Stimulated activated memory B cell treated with anti-CD40 and anti-IgM and Interleukin-4, amounts not matched to agents 10 μg/mL and 1 μg/mL and 100 μg/mL, for 72 hours (primary cell): ENCODE data around the gene IGF2BP2.
"Not testable (repeated sequence)": the region's sequence is repeated elsewhere in the genome, so short reads cannot be mapped to it uniquely, and the experiment has no call there.

Source experiments
- ATAC-seq: fragments of 150-1000 bp; cut with Tn5 transposase; 2 replicates; pipeline ENCODE4 v1.10.0; 2021
- H3K27ac Mint-ChIP-seq: one replicate; pipeline ENCODE4 v1.8.0; 2022; ENCODE audit warnings: mild to moderate bottlenecking, mixed read lengths
- H3K27me3 Mint-ChIP-seq: one replicate; pipeline ENCODE4 v1.8.0; 2022; ENCODE audit warnings: mixed read lengths
- H3K36me3 Mint-ChIP-seq: one replicate; pipeline ENCODE4 v1.8.0; 2022; ENCODE audit warnings: mixed read lengths
- H3K4me1 Mint-ChIP-seq: one replicate; pipeline ENCODE4 v1.8.0; 2022; ENCODE audit warnings: mixed read lengths
- H3K4me3 Mint-ChIP-seq: one replicate; pipeline ENCODE4 v1.8.0; 2022; ENCODE audit warnings: mild to moderate bottlenecking, moderate library complexity, mixed read lengths
- H3K9me3 Mint-ChIP-seq: one replicate; pipeline ENCODE4 v1.8.0; 2022; ENCODE audit warnings: mixed read lengths

The IGF2BP2 gene

DNA sequence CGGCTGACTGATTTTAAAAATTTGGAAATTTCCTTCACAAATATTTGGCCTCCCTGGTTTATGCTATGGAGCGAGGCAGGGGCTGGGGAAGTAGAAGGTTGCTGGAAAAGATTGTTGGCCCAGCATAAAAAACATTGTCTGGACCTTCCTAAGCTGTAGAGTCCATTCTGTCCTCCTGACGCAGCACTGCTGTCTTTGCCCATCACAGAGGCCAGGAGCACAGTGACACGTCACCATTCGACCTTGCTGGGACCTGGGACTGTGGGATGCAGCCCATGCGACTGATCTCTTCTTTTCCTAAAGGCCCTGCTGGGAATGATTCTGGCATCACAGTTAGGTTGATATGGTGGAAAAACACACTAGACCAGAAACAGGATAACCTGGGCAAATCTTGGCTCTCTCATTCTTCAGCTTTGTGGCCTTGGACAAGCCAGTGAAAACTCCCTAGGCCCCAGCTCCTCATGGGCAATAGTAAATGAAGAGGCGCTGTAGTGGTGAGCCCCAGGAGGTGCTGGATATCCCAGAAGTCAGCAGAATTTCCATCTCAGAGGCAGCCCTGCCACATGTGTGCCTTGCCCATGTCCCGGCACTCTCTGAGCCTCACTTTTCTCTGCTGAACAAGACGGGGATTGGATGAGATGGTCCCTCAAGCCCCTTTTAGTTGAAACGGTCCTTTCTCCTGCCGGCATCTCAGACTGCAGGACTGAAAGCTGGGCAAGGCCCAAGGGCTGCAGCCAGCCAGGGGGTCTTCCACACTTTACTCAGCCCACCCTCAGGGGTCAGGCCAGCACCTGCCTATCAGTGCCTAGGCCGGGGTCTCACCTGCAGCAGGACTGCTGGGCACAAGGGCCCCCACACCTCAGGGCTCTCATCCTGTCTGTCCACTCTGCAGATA, 169.2 kb downstream of the IGF2BP2 start:
- Mint-ChIP-seq H3K27me3 (peaks cover 28% of the 10 kb centered on the region), H3K4me3 (no peak overlapping the region), H3K36me3 (no peaks in the 10 kb centered on the region), H3K4me1 (no peaks in the 10 kb centered on the region), H3K9me3 (no peaks in the 10 kb centered on the region), H3K27ac (no peak overlapping the region)
- ATAC-seq: no peak

DNA sequence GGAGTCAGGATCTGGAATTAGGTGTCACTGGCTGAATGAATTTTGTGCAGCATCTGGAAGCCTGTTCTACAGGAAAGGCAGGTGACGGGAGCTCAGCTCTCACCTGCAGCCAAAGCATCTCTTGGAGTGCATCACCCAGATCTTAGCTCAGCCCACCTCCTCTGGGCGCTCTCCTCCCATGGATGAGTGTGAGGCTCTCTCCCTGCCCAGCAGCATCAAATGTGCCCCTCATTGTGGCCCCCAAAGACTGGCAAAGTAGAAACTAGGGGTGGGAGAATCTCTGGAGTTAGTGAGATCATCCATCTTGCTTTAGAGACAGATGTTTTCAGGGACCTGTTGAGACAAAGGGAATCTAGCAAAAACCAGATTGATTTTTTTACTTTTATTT, 170.1 kb downstream of the IGF2BP2 start:
- Mint-ChIP-seq H3K4me1 (no peaks in the 10 kb centered on the region), H3K27me3 (peaks cover 28% of the 10 kb centered on the region), H3K27ac (no peak overlapping the region), H3K4me3 (no peak overlapping the region), H3K9me3 (no peaks in the 10 kb centered on the region), H3K36me3 (no peaks in the 10 kb centered on the region)
- no peak for ATAC-seq

DNA sequence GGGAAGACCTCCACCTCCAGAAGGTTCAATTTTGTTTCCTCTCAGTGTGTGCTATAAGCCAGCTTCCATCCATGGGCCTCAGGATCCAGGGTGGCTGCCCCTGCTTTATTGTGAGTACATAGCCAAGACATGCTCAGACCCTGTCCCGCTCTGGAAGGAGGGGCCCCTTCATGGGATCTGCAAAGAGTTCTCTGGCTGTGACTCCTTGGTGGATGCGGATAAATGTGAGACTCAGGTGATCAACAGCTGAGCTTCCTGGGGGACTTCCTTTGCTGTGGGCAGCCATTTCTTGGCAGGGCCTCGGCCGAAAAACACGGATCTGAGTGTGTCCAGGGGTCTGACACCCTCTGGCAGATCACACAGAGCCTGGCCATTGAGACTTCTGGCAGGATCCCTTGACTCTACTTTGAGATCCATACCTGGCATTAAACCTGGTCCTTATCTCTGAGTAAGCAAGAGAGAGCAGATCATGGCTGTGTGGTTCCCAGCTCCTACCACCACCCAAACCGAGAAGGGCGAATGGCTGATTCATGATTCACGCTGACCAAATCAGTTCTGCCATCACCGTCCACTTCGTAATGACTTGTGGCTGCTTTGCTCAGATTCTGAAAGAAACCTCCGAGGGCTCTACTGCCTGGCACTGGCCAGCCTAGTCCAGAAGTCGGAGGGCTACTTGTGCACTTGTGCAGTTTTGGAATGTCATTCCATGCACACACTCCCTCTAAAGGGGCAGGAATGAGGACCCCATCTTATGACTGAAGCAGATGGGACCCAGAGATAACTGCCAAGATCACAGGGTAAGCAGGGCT, 170.7 kb downstream of the IGF2BP2 start:
- H3K4me3 Mint-ChIP-seq: no peak overlapping the region
- H3K4me1 Mint-ChIP-seq: no peaks in the 10 kb centered on the region
- H3K9me3 Mint-ChIP-seq: no peaks in the 10 kb centered on the region
- no peak for ATAC-seq
- peaks cover 24% of the 10 kb centered on the region for H3K27me3 Mint-ChIP-seq
- H3K27ac Mint-ChIP-seq: no peak overlapping the region
- H3K36me3 Mint-ChIP-seq: no peaks in the 10 kb centered on the region

DNA sequence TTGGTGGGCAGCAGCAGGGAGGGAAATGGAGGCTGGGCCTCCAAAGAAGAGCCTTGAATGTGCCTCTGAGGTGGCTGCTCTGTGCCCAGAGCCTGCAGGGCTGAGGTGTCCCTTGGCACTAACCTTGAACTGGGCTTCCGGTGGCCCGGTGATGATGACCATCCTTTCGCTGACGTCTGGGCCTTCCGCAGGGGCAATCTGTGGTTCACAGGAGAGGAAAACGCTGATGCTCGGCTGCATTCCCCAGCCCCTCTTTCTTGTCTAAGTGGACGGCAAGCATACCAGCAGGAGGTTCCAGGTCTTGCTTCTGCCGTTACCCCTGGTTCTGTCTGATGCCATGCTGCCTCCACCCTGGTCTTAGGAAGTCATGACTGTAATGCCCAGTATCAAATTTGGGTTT, 172.9 kb downstream of the IGF2BP2 start:
- Mint-ChIP-seq H3K4me1 (peaks cover 8% of the 10 kb centered on the region), H3K9me3 (no peaks in the 10 kb centered on the region), H3K36me3 (no peaks in the 10 kb centered on the region), H3K4me3 (no peak overlapping the region), H3K27me3 (peaks cover 17% of the 10 kb centered on the region), H3K27ac (no peak overlapping the region)
- no peak for ATAC-seq

DNA sequence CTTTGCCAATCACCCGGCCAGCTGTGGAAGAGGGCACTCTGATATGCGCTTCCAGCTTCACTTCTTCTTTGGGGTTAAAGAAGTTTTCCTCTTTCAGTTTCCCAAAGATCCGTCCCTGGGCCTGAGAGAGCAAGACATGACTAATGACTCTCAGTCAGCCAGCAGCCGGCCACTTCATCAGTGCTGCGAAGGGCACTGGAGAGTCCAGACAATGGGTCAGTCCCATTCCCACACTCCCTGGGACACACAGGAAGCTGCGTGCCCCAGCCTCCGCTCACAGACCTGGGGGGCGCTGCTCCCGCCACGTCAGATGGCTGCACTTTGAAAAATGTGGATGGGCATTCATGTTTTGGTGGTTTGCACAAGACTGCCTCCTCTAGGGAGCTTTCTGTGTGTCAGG, 175.4 kb downstream of the IGF2BP2 start:
- Mint-ChIP-seq H3K27ac (no peak overlapping the region), H3K27me3 (peaks cover 34% of the 10 kb centered on the region), H3K9me3 (no peaks in the 10 kb centered on the region), H3K36me3 (no peaks in the 10 kb centered on the region), H3K4me1 (peaks cover 19% of the 10 kb centered on the region), H3K4me3 (no peak overlapping the region)
- no peak for ATAC-seq

DNA sequence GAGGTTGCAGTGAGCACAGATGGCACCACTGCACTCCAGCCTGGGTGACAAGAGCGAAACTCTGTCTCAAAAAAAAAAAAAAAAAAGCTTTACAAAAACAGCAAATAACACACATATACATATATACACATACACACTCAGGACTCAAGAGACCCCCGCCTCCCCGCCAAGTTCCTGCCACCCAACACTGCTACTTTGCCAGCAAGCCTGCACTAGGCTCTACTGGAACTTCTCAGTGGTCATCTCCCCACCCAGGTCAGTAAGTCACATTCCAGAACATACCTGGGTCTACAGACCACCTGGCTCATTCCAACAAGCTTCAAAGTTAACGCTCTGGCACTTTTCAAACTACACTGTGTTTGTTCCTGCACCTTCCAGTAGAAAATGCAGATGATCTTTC, 176.4 kb downstream of the IGF2BP2 start:
- no peak overlapping the region for H3K4me3 Mint-ChIP-seq
- no peak for ATAC-seq

DNA sequence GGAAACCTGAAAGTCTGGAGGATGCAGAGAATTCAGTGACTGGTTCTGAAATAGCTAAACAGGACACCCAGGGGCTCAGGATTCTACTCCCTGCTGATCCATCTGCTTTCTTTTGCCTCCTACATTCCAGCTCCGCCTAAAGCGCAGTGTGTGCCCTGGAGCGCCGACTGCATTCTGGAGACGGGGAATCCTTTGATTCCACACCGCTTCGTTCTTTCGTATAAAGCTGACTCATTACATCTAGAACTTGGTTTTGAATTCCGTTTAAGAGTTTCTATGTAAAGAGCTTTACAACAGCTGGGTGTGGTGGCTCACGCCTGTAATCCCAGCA, 177.0 kb downstream of the IGF2BP2 start:
- Mint-ChIP-seq H3K4me3 (no peak overlapping the region), H3K36me3 (no peaks in the 10 kb centered on the region), H3K27ac (no peak overlapping the region)

More for the DNA sequence above, 176.4 kb downstream of the IGF2BP2 start:
- Mint-ChIP-seq H3K27ac (no peak overlapping the region), H3K9me3 (no peaks in the 10 kb centered on the region), H3K27me3 (peaks cover 34% of the 10 kb centered on the region), H3K4me1 (peaks cover 19% of the 10 kb centered on the region), H3K36me3 (no peaks in the 10 kb centered on the region)

DNA sequence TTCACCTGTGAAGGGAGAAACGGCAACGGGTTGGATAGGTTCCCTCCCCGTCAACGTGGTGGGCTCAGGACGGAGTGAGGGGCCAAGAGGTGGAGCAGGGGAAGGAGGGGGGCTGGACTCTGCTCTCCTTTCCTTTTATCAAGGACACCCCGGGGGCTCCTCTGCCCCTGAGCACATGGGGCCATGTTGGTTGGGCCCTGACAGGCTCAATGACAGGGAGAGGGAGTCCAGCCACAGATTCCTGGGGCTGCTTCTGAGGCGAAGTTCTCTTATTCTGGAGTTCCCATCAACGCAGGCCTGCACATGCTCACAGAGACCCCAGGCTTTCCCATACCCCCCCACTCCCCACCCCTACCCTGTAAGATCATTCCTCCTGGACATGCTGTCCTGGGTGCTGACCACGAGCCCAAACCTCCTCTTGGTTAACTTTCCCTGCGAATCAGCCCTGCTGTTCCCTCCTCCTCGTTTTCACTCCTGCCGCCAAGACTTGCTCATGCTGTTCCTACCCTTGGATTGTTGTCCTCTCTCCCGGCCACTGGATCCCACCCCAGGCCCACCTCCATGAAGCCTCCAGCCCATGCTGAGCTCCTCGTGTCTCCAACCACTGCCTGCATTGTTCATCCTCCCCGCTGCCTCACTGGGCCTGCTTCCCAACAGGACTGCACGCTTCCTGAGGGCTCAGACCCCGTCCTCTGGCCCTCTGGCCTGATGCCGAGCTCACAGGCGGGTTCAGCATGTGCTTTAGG, 177.5 kb downstream of the IGF2BP2 start:
- Mint-ChIP-seq H3K4me1 (peaks cover 19% of the 10 kb centered on the region), H3K27me3 (peaks cover 26% of the 10 kb centered on the region), H3K9me3 (no peaks in the 10 kb centered on the region), H3K36me3 (no peaks in the 10 kb centered on the region), H3K27ac (no peak overlapping the region), H3K4me3 (peak overlapping the region; percentile 34)
- ATAC-seq: no peak

More for the DNA sequence above, 177.0 kb downstream of the IGF2BP2 start:
- peaks cover 19% of the 10 kb centered on the region for H3K4me1 Mint-ChIP-seq
- no peaks in the 10 kb centered on the region for H3K9me3 Mint-ChIP-seq
- no peak for ATAC-seq
- peaks cover 32% of the 10 kb centered on the region for H3K27me3 Mint-ChIP-seq

DNA sequence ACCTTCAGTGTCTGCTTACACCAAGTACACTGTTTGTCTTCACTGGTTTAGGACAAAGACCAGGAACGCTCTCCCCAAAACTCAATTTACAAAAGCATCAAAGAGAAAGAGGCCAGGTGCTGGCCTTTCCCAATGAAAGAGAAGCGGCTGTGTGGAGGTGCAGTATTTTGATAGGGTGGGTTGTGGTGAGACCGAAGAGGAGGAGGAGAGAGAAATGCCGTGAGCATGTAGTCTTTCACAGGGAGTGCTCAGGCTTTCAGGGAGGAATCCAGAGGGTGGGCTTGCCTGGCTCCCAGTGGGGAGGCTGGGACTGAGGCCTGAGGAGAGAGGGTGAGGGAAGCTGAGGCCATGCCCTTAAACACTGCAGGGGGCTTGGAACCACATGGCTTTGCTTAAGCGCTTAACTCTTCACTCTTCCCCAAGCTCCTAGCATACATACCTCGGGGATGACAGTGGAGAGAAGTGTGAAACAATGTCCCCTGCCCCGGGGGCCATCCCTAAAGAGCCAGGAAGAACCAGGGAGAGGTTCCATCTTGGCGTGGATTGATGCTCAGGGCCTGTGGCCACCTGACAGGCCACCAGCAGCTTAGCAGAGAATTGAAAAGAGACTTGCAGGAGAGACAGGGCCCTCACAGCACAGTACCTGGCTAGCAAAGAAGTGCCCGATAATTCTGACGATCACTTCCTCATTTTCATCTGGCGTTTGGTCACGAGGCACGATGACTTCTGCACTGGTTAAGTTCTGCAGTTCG, 178.3 kb downstream of the IGF2BP2 start:
- Mint-ChIP-seq H3K36me3 (no peaks in the 10 kb centered on the region), H3K4me1 (peaks cover 19% of the 10 kb centered on the region), H3K9me3 (no peaks in the 10 kb centered on the region), H3K4me3 (peak overlapping the region; percentile 34), H3K27me3 (peaks cover 24% of the 10 kb centered on the region), H3K27ac (peak overlapping the region; percentile 12)
- peak; percentile 81 for ATAC-seq

DNA sequence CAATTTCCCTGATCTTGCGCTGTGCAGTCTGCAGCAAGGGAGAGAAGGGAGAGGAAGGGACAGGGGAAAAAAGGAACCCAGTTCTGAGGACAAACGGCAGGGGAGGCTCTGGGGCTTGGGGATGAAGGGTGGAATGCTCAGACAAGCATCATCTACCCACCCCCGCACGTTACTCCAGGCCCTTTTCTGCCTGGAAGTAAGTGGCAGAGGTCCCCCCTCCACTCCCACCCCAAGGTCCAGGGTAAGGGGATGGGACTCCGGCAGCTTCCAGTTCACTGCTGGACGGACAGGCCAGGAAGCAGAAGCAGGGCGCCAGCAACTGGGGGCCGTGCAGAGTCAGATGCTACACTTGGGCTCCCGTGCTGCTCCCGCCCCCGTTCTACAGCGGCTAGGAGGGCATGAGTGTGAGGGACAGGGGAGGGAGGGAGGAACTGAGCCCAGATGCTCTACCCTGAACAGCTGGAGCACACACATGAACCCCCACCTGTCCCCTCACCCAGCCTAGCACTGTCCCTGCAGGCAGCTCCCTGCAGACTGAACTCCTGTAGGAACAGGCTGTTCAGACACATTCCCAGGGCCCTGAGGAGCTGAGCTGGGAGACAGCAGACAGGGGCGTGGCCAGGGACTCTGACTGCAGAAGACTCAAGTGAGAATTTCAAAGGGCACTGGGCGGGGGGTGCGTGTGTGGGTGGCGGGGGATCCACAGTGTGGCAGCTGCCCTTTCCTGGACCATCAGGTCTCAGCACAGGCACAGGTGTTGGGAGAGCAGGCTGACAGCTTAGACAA, 179.1 kb downstream of the IGF2BP2 start:
- Mint-ChIP-seq H3K4me1 (peaks cover 19% of the 10 kb centered on the region), H3K27ac (peak overlapping the region; percentile 12), H3K27me3 (peaks cover 24% of the 10 kb centered on the region), H3K4me3 (no peak overlapping the region), H3K9me3 (no peaks in the 10 kb centered on the region), H3K36me3 (no peaks in the 10 kb centered on the region)
- ATAC-seq: no peak

DNA sequence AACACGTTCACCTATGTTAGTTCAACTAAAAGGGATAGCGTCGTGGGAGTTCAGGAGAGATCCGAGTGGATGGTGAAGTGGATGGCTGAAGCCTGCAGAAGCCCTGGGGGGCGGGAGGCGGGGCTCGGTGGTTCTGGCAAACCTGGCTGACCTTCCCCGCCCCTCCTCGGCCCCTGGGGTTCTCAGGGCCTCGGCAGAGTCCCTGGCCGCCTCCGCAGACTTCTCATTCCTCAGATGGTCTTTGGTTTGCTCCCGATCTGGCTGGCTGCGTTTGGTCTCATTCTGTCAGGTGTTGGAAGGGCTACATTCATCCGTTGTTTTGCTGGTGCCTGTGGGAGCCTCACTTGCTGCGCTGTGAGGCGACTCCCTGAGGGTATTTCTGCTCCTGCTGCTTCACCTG, 179.7 kb downstream of the IGF2BP2 start:
- Mint-ChIP-seq H3K27me3 (peaks cover 24% of the 10 kb centered on the region), H3K4me1 (peaks cover 19% of the 10 kb centered on the region)
- not testable (repeated sequence) for H3K4me3 Mint-ChIP-seq, ATAC-seq, H3K9me3 Mint-ChIP-seq, H3K36me3 Mint-ChIP-seq, H3K27ac Mint-ChIP-seq

DNA sequence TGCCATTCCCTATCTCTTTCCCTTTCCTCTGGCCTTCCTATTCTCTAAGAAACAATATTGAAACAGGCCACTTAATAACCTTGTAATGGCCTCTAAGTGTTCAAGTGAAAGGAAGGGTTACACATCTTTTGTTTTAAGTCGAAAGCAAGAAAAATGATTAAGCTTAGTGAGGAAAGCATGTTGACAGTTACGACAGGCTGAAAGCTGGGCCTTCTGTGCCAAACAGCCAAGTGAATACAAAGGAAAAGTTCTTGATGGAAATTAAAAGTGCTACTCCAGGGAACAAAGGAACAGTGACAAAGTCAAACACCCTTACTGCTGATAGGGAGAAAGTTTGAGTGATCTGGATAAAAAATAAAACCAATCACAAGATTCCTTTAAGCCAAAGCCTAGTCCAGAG, 184.5 kb downstream of the IGF2BP2 start:
- ATAC-seq: no peak
- Mint-ChIP-seq H3K27me3 (peaks cover 3% of the 10 kb centered on the region), H3K4me1 (no peaks in the 10 kb centered on the region), H3K4me3 (no peak overlapping the region), H3K36me3 (no peaks in the 10 kb centered on the region), H3K27ac (no peak overlapping the region), H3K9me3 (no peaks in the 10 kb centered on the region)

DNA sequence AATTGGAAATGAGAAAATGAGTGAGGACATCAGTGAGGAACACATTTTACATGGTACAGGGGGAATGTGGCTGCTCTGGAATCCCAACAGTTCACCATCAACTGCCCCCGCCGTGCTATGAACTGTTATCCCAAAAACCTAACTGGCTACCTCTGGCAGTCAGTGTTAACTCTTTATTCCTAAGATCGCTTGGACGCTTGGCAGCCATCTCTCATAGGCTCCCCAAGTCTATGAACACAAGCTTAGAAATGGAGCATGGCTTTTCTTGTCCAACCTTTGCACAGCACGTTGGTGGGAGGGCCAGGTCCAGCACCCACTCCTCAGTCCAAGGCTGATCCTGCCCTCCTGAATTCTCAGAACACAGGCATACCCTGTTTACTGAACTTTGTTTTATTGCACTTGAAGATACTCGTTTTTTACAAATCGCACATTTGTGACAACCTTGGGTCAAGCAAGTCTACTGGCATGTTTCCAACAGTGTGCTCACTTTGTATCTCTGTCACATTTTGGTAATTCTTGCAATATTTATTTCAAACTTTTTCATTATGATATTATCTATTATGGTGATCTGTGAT, 185.1 kb downstream of the IGF2BP2 start:
- no peak for ATAC-seq
- H3K27ac Mint-ChIP-seq: no peak overlapping the region
- no peaks in the 10 kb centered on the region for H3K27me3 Mint-ChIP-seq
- H3K4me1 Mint-ChIP-seq: no peaks in the 10 kb centered on the region
- no peaks in the 10 kb centered on the region for H3K36me3 Mint-ChIP-seq
- no peaks in the 10 kb centered on the region for H3K9me3 Mint-ChIP-seq
- no peak overlapping the region for H3K4me3 Mint-ChIP-seq

DNA sequence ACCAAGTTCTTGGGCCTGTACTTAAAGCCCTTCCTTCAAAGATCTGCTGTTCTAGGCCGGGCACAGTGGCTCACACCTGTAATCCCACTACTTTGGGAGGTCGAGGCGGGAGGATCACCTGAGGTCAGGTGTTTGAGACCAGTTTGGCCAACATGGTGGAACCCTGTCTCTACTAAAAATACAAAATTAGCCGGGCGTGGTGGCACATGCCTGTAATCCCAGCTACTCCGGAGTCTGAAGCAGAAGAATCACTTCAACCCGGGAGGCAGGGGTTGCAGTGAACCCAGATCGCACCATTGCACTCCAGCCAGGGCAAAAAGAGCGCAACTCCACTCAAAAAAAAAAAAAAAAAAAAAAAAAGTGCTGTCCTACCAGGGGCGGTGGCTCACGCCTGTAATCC, 186.2 kb downstream of the IGF2BP2 start:
- H3K27ac Mint-ChIP-seq, H3K4me1 Mint-ChIP-seq, ATAC-seq, H3K9me3 Mint-ChIP-seq, H3K36me3 Mint-ChIP-seq, H3K4me3 Mint-ChIP-seq, H3K27me3 Mint-ChIP-seq: not testable (repeated sequence)
